ENCODE data around the gene STARD9. TPM values are rescaled to one million over a fixed set of nuclear protein-coding genes. Genes with fewer than 3 reads are reported as not detected.

The STARD9 gene
- total RNA-seq, 1 experiment from 2014 or later: 5.0 TPM

DNA sequence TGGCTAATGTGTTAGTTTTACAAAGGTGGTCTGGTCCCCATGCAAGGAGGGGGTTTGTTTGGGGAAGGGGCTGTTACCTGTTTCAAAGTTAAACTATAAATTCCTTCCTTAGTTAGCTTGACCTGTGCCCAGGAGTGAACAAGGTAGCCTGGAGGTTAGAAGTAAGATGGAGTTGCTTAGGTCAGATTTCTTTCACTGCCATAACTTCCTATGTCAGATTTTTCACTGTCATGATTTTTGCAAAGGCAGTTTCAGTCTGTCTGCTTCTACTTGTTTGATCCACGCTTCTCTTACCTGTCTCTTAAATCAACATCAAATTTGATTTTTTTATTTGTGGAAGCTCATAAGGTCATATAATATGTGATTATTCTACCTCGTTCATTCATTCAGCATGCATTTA, 28.6 kb downstream of the STARD9 start:
- TF ChIP-seq, protein P1, sequence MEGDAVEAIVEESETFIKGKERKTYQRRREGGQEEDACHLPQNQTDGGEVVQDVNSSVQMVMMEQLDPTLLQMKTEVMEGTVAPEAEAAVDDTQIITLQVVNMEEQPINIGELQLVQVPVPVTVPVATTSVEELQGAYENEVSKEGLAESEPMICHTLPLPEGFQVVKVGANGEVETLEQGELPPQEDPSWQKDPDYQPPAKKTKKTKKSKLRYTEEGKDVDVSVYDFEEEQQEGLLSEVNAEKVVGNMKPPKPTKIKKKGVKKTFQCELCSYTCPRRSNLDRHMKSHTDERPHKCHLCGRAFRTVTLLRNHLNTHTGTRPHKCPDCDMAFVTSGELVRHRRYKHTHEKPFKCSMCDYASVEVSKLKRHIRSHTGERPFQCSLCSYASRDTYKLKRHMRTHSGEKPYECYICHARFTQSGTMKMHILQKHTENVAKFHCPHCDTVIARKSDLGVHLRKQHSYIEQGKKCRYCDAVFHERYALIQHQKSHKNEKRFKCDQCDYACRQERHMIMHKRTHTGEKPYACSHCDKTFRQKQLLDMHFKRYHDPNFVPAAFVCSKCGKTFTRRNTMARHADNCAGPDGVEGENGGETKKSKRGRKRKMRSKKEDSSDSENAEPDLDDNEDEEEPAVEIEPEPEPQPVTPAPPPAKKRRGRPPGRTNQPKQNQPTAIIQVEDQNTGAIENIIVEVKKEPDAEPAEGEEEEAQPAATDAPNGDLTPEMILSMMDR (IDR thresholded peaks at IDR 0.05 in 2 of 3, conservative IDR thresholded peaks at IDR 0.05 in 1 of 3; ENCODE audit: borderline replicate concordance in 1 of 3, insufficient read depth in 1 of 3, low read depth in 2 of 3, low read length in 2 of 3): no peak
- TF ChIP-seq POLR2AphosphoS5 (IDR thresholded peaks at IDR 0.05; ENCODE audit: low read depth, low read length): no peak
- TF ChIP-seq FOSL1 (IDR thresholded peaks at IDR 0.05; ENCODE audit: low read depth): no peak
- no peak for TF ChIP-seq EZH2phosphoT487 (IDR thresholded peaks at IDR 0.05; ENCODE audit: borderline replicate concordance)
- no peak for TF ChIP-seq SRF (IDR thresholded peaks at IDR 0.05; ENCODE audit: low read depth)
- TF ChIP-seq SP1 (IDR thresholded peaks at IDR 0.05; ENCODE audit: low read depth): no peak
- TF ChIP-seq, protein P2, sequence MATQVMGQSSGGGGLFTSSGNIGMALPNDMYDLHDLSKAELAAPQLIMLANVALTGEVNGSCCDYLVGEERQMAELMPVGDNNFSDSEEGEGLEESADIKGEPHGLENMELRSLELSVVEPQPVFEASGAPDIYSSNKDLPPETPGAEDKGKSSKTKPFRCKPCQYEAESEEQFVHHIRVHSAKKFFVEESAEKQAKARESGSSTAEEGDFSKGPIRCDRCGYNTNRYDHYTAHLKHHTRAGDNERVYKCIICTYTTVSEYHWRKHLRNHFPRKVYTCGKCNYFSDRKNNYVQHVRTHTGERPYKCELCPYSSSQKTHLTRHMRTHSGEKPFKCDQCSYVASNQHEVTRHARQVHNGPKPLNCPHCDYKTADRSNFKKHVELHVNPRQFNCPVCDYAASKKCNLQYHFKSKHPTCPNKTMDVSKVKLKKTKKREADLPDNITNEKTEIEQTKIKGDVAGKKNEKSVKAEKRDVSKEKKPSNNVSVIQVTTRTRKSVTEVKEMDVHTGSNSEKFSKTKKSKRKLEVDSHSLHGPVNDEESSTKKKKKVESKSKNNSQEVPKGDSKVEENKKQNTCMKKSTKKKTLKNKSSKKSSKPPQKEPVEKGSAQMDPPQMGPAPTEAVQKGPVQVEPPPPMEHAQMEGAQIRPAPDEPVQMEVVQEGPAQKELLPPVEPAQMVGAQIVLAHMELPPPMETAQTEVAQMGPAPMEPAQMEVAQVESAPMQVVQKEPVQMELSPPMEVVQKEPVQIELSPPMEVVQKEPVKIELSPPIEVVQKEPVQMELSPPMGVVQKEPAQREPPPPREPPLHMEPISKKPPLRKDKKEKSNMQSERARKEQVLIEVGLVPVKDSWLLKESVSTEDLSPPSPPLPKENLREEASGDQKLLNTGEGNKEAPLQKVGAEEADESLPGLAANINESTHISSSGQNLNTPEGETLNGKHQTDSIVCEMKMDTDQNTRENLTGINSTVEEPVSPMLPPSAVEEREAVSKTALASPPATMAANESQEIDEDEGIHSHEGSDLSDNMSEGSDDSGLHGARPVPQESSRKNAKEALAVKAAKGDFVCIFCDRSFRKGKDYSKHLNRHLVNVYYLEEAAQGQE (IDR thresholded peaks at IDR 0.05; ENCODE audit: low read depth): no peak
- TF ChIP-seq SIN3A (IDR thresholded peaks at IDR 0.05; ENCODE audit: low read depth): no peak
- TF ChIP-seq, protein P3, sequence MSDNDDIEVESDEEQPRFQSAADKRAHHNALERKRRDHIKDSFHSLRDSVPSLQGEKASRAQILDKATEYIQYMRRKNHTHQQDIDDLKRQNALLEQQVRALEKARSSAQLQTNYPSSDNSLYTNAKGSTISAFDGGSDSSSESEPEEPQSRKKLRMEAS (IDR thresholded peaks at IDR 0.05): no peak
- no peak for TF ChIP-seq JUND (IDR thresholded peaks at IDR 0.05)
- TF ChIP-seq CBX3 (IDR thresholded peaks at IDR 0.05; ENCODE audit: low read depth): no peak
- TF ChIP-seq EZH2 (IDR thresholded peaks at IDR 0.05): no peak
- intact Hi-C loops (cut with micrococcal nuclease): no loop called here

More for the DNA sequence above, 28.6 kb downstream of the STARD9 start:
- ChIA-PET CTCF (no interaction called here), POLR2A (no interaction called here), RAD21 (ENCODE audit: low non-redundant PET in 1 of 2, low total read pairs in 2 of 2, uncharacterized antibody in 2 of 2, unreplicated experiment in 2 of 2) (no interaction called here)
- Histone ChIP-seq H4K20me1 (ENCODE audit: insufficient read depth) (no peaks in the 10 kb centered on the region), H3K27me3 (ENCODE audit: insufficient read depth, low read length) (no peaks in the 10 kb centered on the region), H3K9me2 (ENCODE audit: insufficient read depth) (no peaks in the 10 kb centered on the region), H2AFZ (ENCODE audit: low read depth, low read length, poor library complexity, severe bottlenecking) (no peak overlapping the region), H3K9ac (ENCODE audit: low read length) (no peak overlapping the region), H3K4me3 (replicated peaks in 1 of 2; ENCODE audit: low read depth in 1 of 2, low read length in 2 of 2) (no peak overlapping the region), H3K79me2 (ENCODE audit: insufficient read depth, low read length) (no peaks in the 10 kb centered on the region), H3K27ac (ENCODE audit: low read depth, low read length) (no peak overlapping the region), H3K9me3 (ENCODE audit: control insufficient read depth in 1 of 2, insufficient read depth in 1 of 2, low read depth in 1 of 2, low read length in 2 of 2) (no peaks in the 10 kb centered on the region), H3K4me1 (ENCODE audit: control insufficient read depth in 1 of 2, insufficient read depth in 2 of 2, low read length in 2 of 2) (peaks cover 0 to under 1% of the 10 kb centered on the region in 2 experiments; a peak in 1 of 4 replicates), H3K4me2 (ENCODE audit: low read length) (no peak overlapping the region), H3K36me3 (ENCODE audit: control insufficient read depth in 1 of 2, insufficient read depth in 2 of 2, low read length in 2 of 2) (no peaks in the 10 kb centered on the region)
- no TSS peak for BruUV-seq (replicated peaks)
- no peak for ATAC-seq
- no peak for DNase-seq (ENCODE audit: low read depth, low spot score)
